HT1080 (cell line): ENCODE results near the gene KLHDC8A. TPM values are rescaled to one million over a fixed set of nuclear protein-coding genes. Genes with fewer than 3 reads are reported as not detected.
"Not testable (repeated sequence)": the region's sequence is repeated elsewhere in the genome, so short reads cannot be mapped to it uniquely, and the experiment has no call there.

Experiments used
- DNase-seq: peaks from one replicate; pipeline ENCODE4 v3.0.0-alpha.2; 2015; ENCODE audit warnings: low read depth
- polyA plus RNA-seq, 2 experiments: library from polyadenylated mRNA; depleted of rRNA; stranded (reverse); fragments of >200 nt; gene quantifications; 2 replicates each; pipeline ENCODE4 v1.2.3, GENCODE V29; 2015
- total RNA-seq: library from RNA; depleted of rRNA; stranded (reverse); fragments of >200 nt; shearing (Covaris generic); gene quantifications from 2 replicates; pipeline ENCODE4 v1.2.3, GENCODE V29; 2014; rRNA removed

The KLHDC8A gene
- total RNA-seq = not detected in 2 replicates
- not detected in 2 replicates for polyA plus RNA-seq (2015; cell fraction: cytosol; rRNA removed)
- not detected in 2 replicates for polyA plus RNA-seq (2015; cell fraction: nucleus; rRNA removed)

- DNase-seq = no peak
Measured at GRCh38 chr1:205356440-205357139, at the start of gene KLHDC8A. TSS of gene KLHDC8A (minus strand) at chr1:205356922. CDS start at chr1:205343604, 13,318 bp downstream.

- DNase-seq = not testable (repeated sequence)
Measured at GRCh38 chr1:205406252-205406651, 49.5 kb upstream of the KLHDC8A start.

GRCh38 chr1:205404484-205404883 is 47.8 kb upstream of the KLHDC8A start:
- not testable (repeated sequence) for DNase-seq

GRCh38 chr1:205398586-205398985 is 41.9 kb upstream of the KLHDC8A start:
- no peak for DNase-seq

- DNase-seq = peak; percentile 61
Measured at GRCh38 chr1:205396967-205397616, 40.4 kb upstream of the KLHDC8A start.

GRCh38 chr1:205395616-205396015 is 38.9 kb upstream of the KLHDC8A start:
- DNase-seq = no peak

- DNase-seq = no peak
Measured at GRCh38 chr1:205392650-205393049, 35.9 kb upstream of the KLHDC8A start.

- DNase-seq = no peak
Measured at GRCh38 chr1:205391386-205391785, 34.7 kb upstream of the KLHDC8A start.

- DNase-seq = no peak
Measured at GRCh38 chr1:205387845-205388244, 31.1 kb upstream of the KLHDC8A start.

GRCh38 chr1:205382990-205383389 is 26.3 kb upstream of the KLHDC8A start:
- not testable (repeated sequence) for DNase-seq

GRCh38 chr1:205382561-205382960 is 25.8 kb upstream of the KLHDC8A start:
- no peak for DNase-seq

GRCh38 chr1:205381305-205381704 is 24.6 kb upstream of the KLHDC8A start:
- DNase-seq = no peak

GRCh38 chr1:205380882-205381281 is 24.2 kb upstream of the KLHDC8A start:
- no peak for DNase-seq

GRCh38 chr1:205379056-205379455 is 22.3 kb upstream of the KLHDC8A start:
- no peak for DNase-seq

GRCh38 chr1:205377355-205377754 is 20.6 kb upstream of the KLHDC8A start:
- DNase-seq = no peak

GRCh38 chr1:205376739-205377138 is 20.0 kb upstream of the KLHDC8A start:
- peak; percentile 60 for DNase-seq

- DNase-seq = peak; percentile 49
Measured at GRCh38 chr1:205375835-205376545, 19.3 kb upstream of the KLHDC8A start.

- peak; percentile 81 for DNase-seq
Measured at GRCh38 chr1:205374210-205375078, 17.7 kb upstream of the KLHDC8A start.

- DNase-seq = no peak
Measured at GRCh38 chr1:205373798-205374175, 17.1 kb upstream of the KLHDC8A start.

GRCh38 chr1:205373022-205373797 is 16.5 kb upstream of the KLHDC8A start:
- DNase-seq = no peak
